GM12891 (cell line): ENCODE results near the gene ITGBL1.

ENCODE experiments used
- POLR2A ChIP-seq: IDR thresholded peaks from 2 replicates; pipeline ENCODE4 v1.6.1; 2011; ENCODE audit warnings: low read depth, low read length, control low read depth
- POLR2AphosphoS5 ChIP-seq: IDR thresholded peaks from 2 replicates; pipeline ENCODE4 v1.6.1; 2011; ENCODE audit warnings: low read depth, low read length, control low read depth
- SPI1 ChIP-seq: IDR thresholded peaks from 2 replicates; pipeline ENCODE4 v1.6.1; 2011; ENCODE audit warnings: low read depth, low read length, control low read depth
- TAF1 ChIP-seq: IDR thresholded peaks from 2 replicates; pipeline ENCODE4 v1.6.1; 2011; ENCODE audit warnings: low read depth, low read length, control low read depth

- TF ChIP-seq POLR2A (no peak), POLR2AphosphoS5 (no peak), TAF1 (no peak), SPI1 (no peak)
These were observed 68.9 kb downstream of the ITGBL1 start for GRCh38 chr13:101521371-101521770.
